Motor neuron (in vitro differentiated cells): ENCODE measurements around the gene EIF4G3. TPM values are rescaled to one million over a fixed set of nuclear protein-coding genes. Genes with fewer than 3 reads are reported as not detected.
A peak's percentile ranks its signal among the peaks of the same experiment; 100 is the strongest.
"Not testable (repeated sequence)": the region's sequence is repeated elsewhere in the genome, so short reads cannot be mapped to it uniquely, and the experiment has no call there.

Source experiments
- ATAC-seq, 8 experiments: fragments of 200-7000 bp; cut with Tn5 transposase; replicated peaks in 6 of 8; 2 replicates each; pipeline ENCODE4 v1.8.0; 2021; ENCODE audit warnings: mild to moderate bottlenecking in 8 of 8, moderate library complexity in 8 of 8
- H3K27ac ChIP-seq, 2 donors: fragments of 250-450 bp; sonication (Bioruptor Pico); 2 replicates each; pipeline ENCODE4 v1.9.0; 2021; ENCODE audit warnings: antibody characterized with exemption in 2 of 2, mild to moderate bottlenecking in 2 of 2, moderate library complexity in 1 of 2
- H3K4me1 ChIP-seq, 2 donors: fragments of 250-450 bp; sonication (Bioruptor Pico); replicated peaks in 1 of 2; 2 replicates each; pipeline ENCODE4 v1.6.1; 2021; ENCODE audit warnings: antibody characterized with exemption in 2 of 2, mild to moderate bottlenecking in 2 of 2, moderate library complexity in 1 of 2
- H3K4me3 ChIP-seq, 5 donors: fragments of 250-450 bp; sonication (Bioruptor Pico); 2 replicates each; pipeline ENCODE4 v1.9.0; 2021; ENCODE audit warnings: antibody characterized with exemption in 5 of 5, mild to moderate bottlenecking in 5 of 5, moderate library complexity in 4 of 5
- WGBS, 10 experiments: fragments of 450-650 bp; shearing (Covaris generic); methylation state at CpG; one replicate each; pipeline ENCODE4 v1.0.0; 2022; 5-methylcytosine and 5-hydroxymethylcytosine counted together
- in situ Hi-C, 9 experiments: fragments of 400-800 bp; cut with MboI; loops; one replicate each; pipeline ENCODE4 v1.15.0; 2021; ENCODE audit warnings: low sequenced_read_pairs in 9 of 9, low pct_unique_long_range_greater_than_20kb in 2 of 9; ENCODE audit not compliant: unreplicated experiment in 9 of 9
- total RNA-seq, 8 experiments: library from RNA; unstranded; fragments of 300-600 nt; gene quantifications; 2 replicates each; pipeline versions ENCODE4 v1.2.3 to v1.2.4, GENCODE V29; 2022

EIF4G3 gene
- total RNA-seq, 8 experiments from 2014 or later = 57.4 to 114 (median 72.9) TPM

DNA sequence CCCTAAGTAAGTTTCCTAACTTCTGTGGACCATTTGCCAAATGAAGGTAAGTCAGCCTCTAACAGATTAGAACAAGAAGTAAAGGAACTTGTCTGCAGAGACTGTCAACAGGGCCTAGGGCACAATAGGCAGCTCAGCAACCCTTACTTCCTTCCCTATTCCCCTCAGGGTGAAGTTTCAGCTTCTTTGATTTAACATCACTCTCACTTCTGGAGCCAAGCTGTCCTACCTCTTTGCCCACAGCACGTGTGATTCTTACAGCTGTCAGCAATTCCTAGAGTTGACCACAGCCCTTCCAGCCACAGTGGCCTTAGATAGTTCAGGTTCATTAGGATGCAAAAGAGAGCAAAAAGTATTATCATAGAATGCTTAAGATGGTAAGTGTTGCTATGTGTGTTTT lies 7.6 kb upstream of the EIF4G3 start:
- ATAC-seq = peak in 3 of 8 experiments; percentile 23 to 51 (median 30)
- in situ Hi-C loops = loop anchor here in 7 of 9 experiments (25.0 kb wide), 2 partner anchors 497 to 647 kb away; no protein-coding TSS in a partner anchor
- Histone ChIP-seq H3K27ac (no peak overlapping the region), H3K4me3 (no peak overlapping the region), H3K4me1 (no peaks in the 10 kb centered on the region)
- WGBS, 10 experiments = 43 to 100% (median 48%) methylated on average over 1 of the region's 1 CpG; no CpG with 5 or more reads in 6 of the 10 experiments

DNA sequence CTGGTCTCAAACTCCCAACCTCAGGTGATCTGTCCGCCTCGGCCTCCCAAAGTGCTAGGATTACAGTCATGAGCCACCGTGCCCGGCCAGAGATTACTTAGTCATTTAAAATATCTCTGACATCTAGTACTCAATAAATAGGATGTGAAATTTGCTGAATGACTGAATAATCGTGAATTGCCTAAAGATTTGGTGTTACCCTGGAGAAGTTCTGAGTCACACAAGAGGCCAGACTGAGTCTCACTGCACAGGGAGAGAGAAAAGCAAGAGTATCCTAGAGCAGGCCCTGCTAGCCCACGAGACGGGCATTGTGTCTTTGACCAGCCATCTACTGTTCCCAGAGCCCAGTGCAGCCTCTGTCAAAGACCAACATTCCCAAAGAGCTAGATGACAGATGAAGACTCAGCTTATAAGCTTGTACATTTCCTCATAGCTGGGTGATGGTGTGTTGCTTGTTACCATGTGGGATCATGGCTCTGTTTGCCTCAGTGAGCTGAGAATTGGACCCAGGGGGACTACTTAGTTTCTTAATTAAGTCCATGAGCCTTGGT lies 5.6 kb upstream of the EIF4G3 start:
- in situ Hi-C loops = loop anchor here in 7 of 9 experiments (25.0 kb wide), 2 partner anchors 495 to 645 kb away; no protein-coding TSS in a partner anchor
- no peak overlapping the region for H3K4me3 ChIP-seq
- H3K27ac ChIP-seq = no peak overlapping the region
- H3K4me1 ChIP-seq = no peaks in the 10 kb centered on the region
- ATAC-seq = peak in 1 of 8 experiments; percentile 31
- 50 to 97% (median 80%) methylated on average over 4 to 7 of the region's 7 CpGs; no CpG with 5 or more reads in 4 of the 10 experiments for WGBS, 10 experiments

DNA sequence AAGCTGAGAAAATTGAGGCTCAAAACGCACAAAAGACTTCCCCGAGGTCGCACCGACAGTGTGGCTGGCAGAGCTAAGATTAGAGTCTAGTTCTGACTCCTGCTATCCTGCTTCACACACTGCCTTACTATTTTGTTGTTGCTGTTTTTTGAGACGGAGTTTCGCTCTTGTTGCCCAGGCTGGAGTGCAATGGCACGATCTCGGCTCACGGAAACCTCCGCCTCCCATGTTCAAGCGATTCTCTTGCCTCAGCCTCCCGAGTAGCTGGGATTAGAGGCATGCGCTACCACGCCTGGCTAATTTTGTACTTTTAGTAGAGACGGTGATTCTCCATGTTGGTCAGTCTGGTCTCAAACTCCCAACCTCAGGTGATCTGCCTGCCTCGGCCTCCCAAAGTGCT lies 1.6 kb upstream of the EIF4G3 start:
- not testable (repeated sequence) for ATAC-seq, H3K27ac ChIP-seq, H3K4me1 ChIP-seq, H3K4me3 ChIP-seq
- in situ Hi-C loops = loop anchor here in 7 of 9 experiments (25.0 kb wide), 2 partner anchors 491 to 641 kb away; no protein-coding TSS in a partner anchor
- 88 to 100% (median 97%) methylated on average over 3 to 15 of the region's 16 CpGs; no CpG with 5 or more reads in 1 of the 10 experiments for WGBS, 10 experiments

DNA sequence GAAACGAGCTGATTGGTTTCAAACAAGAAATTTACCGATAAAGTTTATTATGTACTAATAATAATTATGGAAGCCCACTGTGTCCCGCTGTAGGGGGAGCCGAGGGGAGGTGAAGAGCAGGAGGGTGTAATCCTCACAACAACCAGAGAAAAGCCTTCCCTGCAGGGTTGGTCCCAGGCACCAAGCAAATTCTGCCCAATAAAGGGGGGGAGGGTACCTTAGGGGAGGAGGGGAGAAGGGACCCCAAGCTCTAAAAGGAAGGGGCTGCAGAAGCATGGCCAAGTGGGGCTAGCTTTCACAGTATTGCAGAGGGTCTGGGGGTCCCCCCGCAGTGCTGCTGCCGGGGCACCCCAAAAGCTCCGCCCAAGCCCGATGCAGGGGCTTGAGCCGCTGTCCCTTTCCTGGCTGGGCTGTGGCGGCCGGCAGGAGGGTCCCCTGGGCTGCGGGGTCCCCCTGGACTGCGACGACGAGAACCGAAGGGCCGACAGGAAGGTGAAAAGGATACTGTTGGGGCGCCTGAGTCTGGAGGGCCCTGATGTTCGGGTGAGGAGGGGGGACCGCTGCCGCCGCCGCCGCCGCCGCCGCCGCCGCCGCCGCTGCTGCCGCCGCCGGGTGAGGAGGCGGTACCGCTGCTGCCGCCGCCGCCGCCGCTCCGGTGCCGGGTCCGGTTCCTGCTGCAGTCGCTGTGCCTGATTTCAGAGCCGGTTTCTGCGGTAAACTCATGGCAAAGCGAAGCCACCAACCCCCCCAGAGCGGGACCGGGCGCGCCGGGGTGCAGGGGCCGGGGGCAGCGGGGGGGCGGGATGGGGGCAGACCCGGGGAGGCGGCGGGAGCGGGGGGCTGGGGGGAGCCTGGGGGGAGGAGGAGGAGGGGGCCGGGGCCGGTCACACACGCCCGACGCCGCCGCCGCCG lies 771 bp downstream of the EIF4G3 start:
- Histone ChIP-seq H3K4me3 (peak overlapping the region; percentile 57 to 87 (median 68)), H3K4me1 (peaks cover 0 to 9% of the 10 kb centered on the region in 2 donors), H3K27ac (peak overlapping the region; percentile 89 to 97)
- 0 to 6% (median 1%) methylated on average over 1 to 13 of the region's 69 CpGs; no CpG with 5 or more reads in 2 of the 10 experiments for WGBS, 10 experiments
- ATAC-seq = peak in 6 of 8 experiments; percentile 0 to 28 (median 18)
- in situ Hi-C loops = loop anchor here in 7 of 9 experiments (25.0 kb wide), 2 partner anchors 489 to 639 kb away; no protein-coding TSS in a partner anchor

DNA sequence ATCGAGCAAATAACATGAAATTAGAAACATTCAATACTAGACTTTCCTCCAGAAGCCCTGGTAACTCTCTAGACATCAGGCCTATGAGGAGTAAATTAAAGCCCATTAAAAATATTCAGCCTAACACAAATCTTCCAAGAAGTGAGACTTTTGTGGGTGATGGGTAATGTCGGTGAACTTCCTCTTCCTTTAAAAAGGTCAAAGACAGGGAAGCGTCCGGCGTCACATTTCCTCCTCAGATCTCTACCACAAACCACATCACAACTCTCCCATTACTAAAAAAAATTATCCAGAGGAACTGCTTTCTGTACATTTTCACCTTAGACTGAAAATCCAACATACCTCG lies 1.4 kb downstream of the EIF4G3 start:
- peak overlapping the region; percentile 57 to 87 (median 68) for H3K4me3 ChIP-seq
- no peak for ATAC-seq

DNA sequence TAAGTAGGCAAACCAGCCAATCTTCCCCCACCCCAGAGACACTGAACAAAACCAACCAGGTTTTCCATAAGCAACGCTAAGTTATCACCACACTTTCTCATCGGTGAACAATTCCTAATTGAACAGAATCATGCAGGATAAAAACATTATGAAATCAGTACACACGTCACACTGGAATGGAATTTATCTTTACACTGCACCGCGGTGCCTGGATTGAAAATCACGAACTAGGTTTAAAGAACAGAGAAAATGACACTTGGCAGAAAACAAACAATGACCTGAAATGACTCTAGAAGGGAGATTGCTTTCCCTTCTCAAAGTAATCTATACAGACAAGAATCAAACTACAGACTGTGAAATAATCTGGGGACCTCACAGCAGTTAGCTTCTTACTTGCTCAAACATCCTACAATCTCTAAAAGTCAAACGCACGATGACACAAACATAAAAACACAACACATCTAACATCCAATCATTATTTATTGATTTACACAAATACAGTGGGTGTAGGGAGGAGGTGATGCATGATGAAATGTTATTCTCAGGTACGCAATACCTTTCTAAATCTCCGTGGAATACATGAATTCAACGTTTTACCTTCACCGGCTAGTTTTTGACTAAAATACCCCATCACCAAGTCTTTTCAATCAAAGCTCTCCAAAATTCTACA lies 1.9 kb downstream of the EIF4G3 start:
- 0 to 55% (median 13%) methylated on average over 5 to 12 of the region's 12 CpGs for WGBS, 10 experiments
- Histone ChIP-seq H3K27ac (peak overlapping the region; percentile 89 to 97), H3K4me1 (peaks cover 0 to 9% of the 10 kb centered on the region in 2 donors), H3K4me3 (peak overlapping the region; percentile 57 to 87 (median 68))
- in situ Hi-C loops = loop anchor here in 7 of 9 experiments (25.0 kb wide), 2 partner anchors 487 to 637 kb away; no protein-coding TSS in a partner anchor
- ATAC-seq = no peak

More for the DNA sequence above, 1.4 kb downstream of the EIF4G3 start:
- Histone ChIP-seq H3K27ac (peak overlapping the region; percentile 89 to 97), H3K4me1 (peaks cover 0 to 9% of the 10 kb centered on the region in 2 donors)
- in situ Hi-C loops = loop anchor here in 7 of 9 experiments (25.0 kb wide), 2 partner anchors 488 to 638 kb away; no protein-coding TSS in a partner anchor
- 0 to 7% (median 0%) methylated on average over 1 to 6 of the region's 6 CpGs; no CpG with 5 or more reads in 2 of the 10 experiments for WGBS, 10 experiments

DNA sequence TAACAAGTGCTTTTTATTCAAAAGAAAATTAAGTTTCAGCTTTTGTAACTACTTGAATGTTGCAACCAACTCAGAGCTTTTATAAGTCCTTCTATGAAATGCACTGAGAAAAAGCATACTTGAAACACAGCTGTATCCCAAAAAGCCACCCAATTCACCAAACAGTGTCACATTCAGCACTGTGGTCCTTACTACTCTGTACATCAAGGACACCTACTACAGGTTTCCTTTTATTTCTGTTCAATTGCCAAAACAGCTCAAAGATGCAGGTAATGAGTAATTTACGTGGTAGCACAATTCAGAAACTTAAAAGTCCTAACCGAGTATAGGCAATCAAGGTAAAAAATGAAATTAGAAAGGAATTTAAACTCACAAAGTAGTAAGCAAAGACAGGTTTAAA lies 2.5 kb downstream of the EIF4G3 start:
- no peak for ATAC-seq
- Histone ChIP-seq H3K4me1 (peaks cover 0 to 9% of the 10 kb centered on the region in 2 donors), H3K27ac (peak overlapping the region; percentile 22 to 89), H3K4me3 (peak overlapping the region; percentile 57 to 87 (median 68))
- in situ Hi-C loops = no loop called here
- 10 to 100% (median 37%) methylated on average over 1 to 2 of the region's 2 CpGs for WGBS, 10 experiments

DNA sequence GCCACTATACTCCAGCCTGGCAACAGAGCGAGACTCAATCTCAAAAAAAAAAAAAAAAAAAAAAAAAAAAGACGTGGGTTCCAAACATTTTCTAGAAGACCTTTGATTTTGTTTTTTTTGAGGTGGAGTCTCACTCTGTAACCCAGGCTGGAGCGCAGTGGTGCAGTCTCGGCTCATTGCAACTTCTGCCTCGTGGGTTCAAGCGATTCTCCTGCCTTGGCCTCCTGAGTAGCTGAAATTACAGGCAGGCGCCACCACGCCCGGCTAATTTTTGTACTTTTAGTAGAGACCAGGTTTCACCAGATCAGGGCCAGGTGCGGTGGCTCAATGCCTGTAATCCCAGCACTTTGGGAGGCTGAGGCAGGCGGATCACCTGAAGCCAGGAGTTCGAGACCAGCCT lies 3.6 kb downstream of the EIF4G3 start:
- H3K4me1 ChIP-seq, in situ Hi-C loops, H3K27ac ChIP-seq, ATAC-seq: not testable (repeated sequence)
- H3K4me3 ChIP-seq = peak overlapping the region in 1 of 5 donors; percentile 68
- WGBS, 10 experiments = 86 to 100% (median 91%) methylated on average over 1 to 9 of the region's 12 CpGs; no CpG with 5 or more reads in 5 of the 10 experiments

DNA sequence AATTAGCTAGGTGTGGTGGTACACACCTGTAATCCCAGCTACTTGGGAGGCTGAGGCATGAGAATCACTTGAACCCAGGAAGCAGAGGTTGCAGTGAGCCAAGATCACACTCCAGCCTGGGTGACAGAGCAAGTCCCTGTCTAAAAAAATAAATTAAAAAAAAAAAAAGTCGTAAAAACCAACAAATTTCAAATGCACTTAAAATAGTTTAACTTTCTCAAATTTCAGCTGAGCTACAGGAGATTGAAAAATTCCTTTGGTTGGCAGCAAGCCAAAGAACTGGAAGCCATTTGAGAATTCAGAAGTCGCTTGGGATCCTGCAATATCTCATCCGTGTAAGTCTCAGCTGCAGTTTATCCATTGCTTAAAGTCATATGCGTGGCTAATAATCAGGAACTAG lies 5.9 kb downstream of the EIF4G3 start:
- H3K27ac ChIP-seq, in situ Hi-C loops, H3K4me1 ChIP-seq, H3K4me3 ChIP-seq, ATAC-seq: not testable (repeated sequence)
- 31 to 100% (median 88%) methylated on average over 1 to 3 of the region's 4 CpGs; no CpG with 5 or more reads in 2 of the 10 experiments for WGBS, 10 experiments

DNA sequence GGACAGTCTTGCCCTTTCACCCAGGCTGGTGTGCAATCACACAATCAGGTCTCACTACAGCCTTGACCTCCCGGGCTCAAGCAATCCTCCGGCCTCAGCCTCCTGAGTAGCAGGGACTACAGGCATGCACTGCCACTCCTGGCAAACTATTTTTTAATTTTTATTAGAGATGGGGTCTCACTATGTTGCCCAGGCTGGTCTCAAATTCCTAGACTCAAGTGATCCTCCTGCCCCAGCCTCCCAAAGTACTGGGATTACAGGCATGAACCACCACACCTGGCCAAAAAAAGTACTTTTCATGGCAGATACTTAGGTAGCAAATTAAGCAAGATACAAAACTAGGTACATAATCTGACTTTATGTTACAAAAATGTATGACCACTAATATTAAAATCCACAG lies 8.3 kb downstream of the EIF4G3 start:
- Histone ChIP-seq H3K27ac (no peak overlapping the region), H3K4me3 (no peak overlapping the region), H3K4me1 (peaks cover 0 to 1% of the 10 kb centered on the region in 2 donors)
- no peak for ATAC-seq
- in situ Hi-C loops = no loop called here
- WGBS, 10 experiments = 90 to 100% (median 100%) methylated on average over 2 of the region's 2 CpGs; no CpG with 5 or more reads in 4 of the 10 experiments

DNA sequence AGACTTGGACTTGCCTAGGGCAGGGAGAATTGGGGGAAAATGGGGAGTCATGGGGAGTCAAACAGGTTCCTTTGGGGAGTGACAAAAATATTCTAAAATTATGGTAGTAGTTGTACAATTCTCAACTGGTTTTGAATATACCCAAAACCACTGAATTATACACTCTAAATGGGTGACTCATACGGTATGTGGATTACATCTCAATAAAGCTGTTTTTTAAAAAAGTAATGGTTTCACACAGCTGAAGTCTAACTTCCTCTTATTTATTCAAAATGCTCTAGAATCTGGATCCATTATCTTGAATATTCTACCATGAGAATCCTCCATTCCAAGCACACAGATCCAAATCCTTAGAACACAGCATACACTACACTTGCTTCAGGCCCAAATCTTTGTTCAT lies 11.1 kb downstream of the EIF4G3 start:
- Histone ChIP-seq H3K27ac (no peak overlapping the region), H3K4me1 (no peaks in the 10 kb centered on the region), H3K4me3 (no peak overlapping the region)
- in situ Hi-C loops = no loop called here
- ATAC-seq = peak in 2 of 8 experiments; percentile 26 to 48
- 83 to 100% (median 90%) methylated on average over 1 of the region's 1 CpG; no CpG with 5 or more reads in 3 of the 10 experiments for WGBS, 10 experiments

DNA sequence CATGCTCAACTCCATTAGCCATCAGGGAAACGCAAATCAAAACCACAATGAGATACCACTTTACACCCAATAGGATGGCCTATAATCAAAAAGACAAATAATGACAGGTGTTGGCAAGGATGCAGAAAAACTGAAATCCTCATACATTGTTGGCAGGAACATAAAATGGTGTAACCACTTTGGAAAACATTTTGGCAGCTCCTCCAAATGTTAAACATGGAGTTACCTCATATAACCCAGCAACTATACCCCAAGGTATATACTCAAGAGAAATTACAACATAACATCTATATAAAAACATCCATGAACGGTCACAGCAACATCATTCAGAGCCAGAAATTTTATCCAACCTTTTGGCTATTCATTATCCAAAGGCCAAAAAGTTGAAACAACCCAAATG lies 11.6 kb downstream of the EIF4G3 start:
- in situ Hi-C loops = no loop called here
- H3K4me1 ChIP-seq = no peaks in the 10 kb centered on the region
- no peak for ATAC-seq
- WGBS, 10 experiments = 70 to 100% (median 98%) methylated on average over 1 to 2 of the region's 2 CpGs
- H3K27ac ChIP-seq = no peak overlapping the region
- H3K4me3 ChIP-seq = no peak overlapping the region
